ENCODE data around the gene DDAH1. TPM values are rescaled to one million over a fixed set of nuclear protein-coding genes. Genes with fewer than 3 reads are reported as not detected.
"Not testable (repeated sequence)": the region's sequence is repeated elsewhere in the genome, so short reads cannot be mapped to it uniquely, and the experiment has no call there.

DDAH1 gene
- total RNA-seq, 2 donors from 2014 or later = 0.74 TPM; not detected in 1

DNA sequence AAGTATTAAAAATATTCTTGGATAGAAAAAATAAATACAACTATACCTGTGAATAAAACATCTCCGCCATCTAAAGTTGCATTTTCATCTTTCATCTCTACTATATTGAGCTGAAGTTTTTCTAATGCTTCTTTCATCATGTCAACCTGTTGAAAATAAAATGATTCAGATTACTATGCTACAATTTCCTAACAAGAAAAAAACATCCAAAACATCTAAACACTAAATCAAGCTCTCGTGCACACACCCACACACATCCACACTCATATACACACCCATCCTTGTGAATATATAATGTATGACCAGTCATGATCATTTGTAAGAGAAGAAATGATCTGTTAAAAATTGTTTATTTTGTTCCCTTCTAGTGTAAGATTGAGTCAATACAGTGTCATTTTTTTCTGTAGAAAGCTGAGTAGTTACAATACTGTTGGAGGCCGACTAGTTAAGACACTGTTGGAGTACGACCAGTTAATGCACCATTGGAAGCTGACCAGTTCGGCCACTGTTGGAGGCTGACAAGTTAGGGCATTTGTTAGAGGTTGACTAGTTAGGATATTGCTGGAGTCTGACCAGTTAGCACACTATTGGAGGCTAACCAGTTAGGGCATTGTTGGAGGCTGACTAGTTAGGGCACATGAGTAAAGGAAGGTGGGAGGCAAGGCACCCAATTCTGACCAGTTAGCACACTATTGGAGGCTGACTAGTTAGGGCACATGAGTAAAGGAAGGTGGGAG is 106.1 kb downstream of the DDAH1 start:
- Mint-ChIP-seq H3K4me3 (no peak overlapping the region), H3K36me3 (ENCODE audit: low read depth) (no peaks in the 10 kb centered on the region), H3K27ac (no peak overlapping the region), H3K4me1 (no peaks in the 10 kb centered on the region), H3K9me3 (no peaks in the 10 kb centered on the region), H3K27me3 (no peaks in the 10 kb centered on the region)
- no peak for ATAC-seq (replicated peaks)

DNA sequence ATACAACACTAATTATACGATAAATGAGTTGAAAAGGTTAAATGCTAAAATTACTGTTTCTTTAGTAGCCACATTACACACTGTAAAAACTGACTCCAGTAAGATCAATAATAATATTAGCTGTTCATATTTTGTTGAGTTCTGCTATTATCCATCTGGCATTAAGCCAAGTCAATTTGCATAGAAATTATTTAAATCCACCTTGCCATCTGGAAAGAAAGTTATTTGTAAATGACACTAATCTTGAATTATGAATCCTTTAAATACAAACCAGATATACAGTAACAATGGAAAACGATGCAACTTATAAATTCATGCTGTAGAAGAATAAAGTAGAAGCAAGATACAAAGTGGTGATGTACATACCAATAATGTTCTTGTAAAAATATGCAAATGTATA is 107.1 kb downstream of the DDAH1 start:
- Mint-ChIP-seq H3K9me3 (no peaks in the 10 kb centered on the region), H3K27ac (no peak overlapping the region), H3K36me3 (ENCODE audit: low read depth) (no peaks in the 10 kb centered on the region), H3K27me3 (no peaks in the 10 kb centered on the region), H3K4me1 (no peaks in the 10 kb centered on the region), H3K4me3 (no peak overlapping the region)
- ATAC-seq (replicated peaks) = no peak

DNA sequence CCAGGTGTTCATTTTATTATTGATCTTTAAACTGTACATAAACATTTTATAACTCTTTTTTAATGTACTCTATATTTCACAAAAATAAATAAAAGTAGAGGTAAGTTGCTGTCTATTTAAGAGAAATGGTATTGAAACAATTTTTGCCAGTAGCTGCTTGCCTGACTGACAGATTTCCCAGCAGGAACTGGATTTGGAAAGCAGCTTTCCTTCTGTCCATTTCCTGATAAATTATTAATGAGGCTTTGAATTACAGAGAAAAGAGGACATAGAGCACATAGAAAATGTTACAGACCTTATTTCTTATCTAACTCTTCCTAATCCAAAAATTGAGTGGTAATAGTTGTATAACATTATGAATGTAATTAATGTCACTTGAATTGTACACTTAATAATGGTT is 108.8 kb downstream of the DDAH1 start:
- Mint-ChIP-seq H3K4me1 (no peaks in the 10 kb centered on the region), H3K36me3 (ENCODE audit: low read depth) (no peaks in the 10 kb centered on the region), H3K9me3 (no peaks in the 10 kb centered on the region), H3K27ac (no peak overlapping the region), H3K4me3 (no peak overlapping the region), H3K27me3 (no peaks in the 10 kb centered on the region)
- ATAC-seq (replicated peaks) = no peak

DNA sequence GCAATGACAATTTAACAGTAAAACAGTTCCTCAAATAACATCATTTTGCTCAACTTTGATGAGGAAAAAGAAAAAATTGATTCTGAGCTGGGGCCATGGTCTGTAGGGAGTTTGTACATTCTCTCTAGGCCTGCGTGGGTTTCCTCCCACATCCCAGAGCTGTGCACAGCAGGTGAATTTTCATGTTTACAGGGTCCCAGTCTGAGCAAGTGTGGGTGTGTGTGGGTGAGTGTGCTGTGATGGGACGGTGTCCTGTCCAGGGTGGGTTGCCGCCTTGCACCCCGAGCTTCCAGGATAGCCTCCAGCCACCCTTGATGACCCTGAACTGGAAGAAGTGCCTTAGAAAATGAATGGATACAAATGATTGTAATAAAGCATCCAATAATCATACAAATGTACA is 112.9 kb downstream of the DDAH1 start:
- Mint-ChIP-seq H3K27me3 (no peaks in the 10 kb centered on the region), H3K36me3 (ENCODE audit: low read depth) (no peaks in the 10 kb centered on the region), H3K4me1 (no peaks in the 10 kb centered on the region), H3K4me3 (no peak overlapping the region), H3K27ac (no peak overlapping the region), H3K9me3 (peaks cover 3% of the 10 kb centered on the region)
- ATAC-seq (replicated peaks) = no peak

DNA sequence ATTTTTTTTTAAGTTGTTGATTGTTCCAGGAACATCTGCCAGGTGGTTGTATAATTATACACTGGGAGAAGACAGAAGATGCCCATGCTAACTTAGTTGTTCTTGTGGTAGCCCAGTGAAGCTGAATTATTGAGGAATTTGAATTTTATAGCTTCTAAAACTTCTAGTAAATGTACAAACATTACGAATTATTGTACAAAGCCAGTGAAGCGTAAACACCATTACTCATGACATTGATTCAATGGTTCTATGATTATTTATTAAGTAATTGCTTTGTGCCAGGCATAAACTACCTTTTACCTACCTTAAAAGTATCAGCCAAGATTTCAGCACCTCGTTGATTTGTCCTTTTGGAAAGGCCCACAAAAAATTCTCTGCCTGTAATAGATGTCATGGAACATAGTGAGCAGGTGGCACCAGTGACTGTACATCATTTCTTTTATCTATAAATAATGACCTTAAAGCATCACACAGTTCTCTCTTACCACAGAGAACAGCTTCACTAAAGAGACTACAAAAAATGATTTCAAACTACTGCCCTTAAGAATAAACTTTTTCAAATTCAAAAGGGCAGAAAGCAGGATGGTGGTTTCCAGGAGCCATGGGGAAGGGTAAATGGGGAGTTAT is 113.6 kb downstream of the DDAH1 start:
- H3K27me3 Mint-ChIP-seq = no peaks in the 10 kb centered on the region
- peaks cover 3% of the 10 kb centered on the region for H3K9me3 Mint-ChIP-seq
- no peak overlapping the region for H3K27ac Mint-ChIP-seq
- no peaks in the 10 kb centered on the region for H3K36me3 Mint-ChIP-seq (ENCODE audit: low read depth)
- ATAC-seq (replicated peaks) = no peak
- H3K4me1 Mint-ChIP-seq = no peaks in the 10 kb centered on the region
- no peak overlapping the region for H3K4me3 Mint-ChIP-seq

DNA sequence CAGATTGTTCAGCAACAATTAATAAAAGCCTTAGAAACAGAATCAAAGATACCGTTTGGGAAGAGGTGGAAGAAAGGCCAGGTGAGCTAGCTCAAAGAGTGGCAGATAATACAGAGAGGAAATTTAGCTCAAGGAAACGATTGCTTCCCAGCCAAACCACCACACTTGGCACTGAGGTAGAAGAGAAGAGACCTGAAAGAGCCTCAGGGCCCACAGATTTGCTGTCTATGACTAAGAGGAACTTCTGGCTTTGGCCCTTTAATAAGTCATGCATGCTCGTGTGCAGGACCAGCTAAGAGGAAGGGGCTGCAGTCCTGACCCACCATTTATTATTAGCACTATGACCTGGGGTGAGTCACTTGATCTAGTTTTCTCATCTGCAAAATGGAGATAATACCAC is 115.7 kb downstream of the DDAH1 start:
- ATAC-seq (replicated peaks) = no peak
- H3K4me3 Mint-ChIP-seq = no peak overlapping the region
- H3K27me3 Mint-ChIP-seq = no peaks in the 10 kb centered on the region
- no peaks in the 10 kb centered on the region for H3K36me3 Mint-ChIP-seq (ENCODE audit: low read depth)
- peaks cover 3% of the 10 kb centered on the region for H3K9me3 Mint-ChIP-seq
- H3K4me1 Mint-ChIP-seq = no peaks in the 10 kb centered on the region
- H3K27ac Mint-ChIP-seq = no peak overlapping the region

DNA sequence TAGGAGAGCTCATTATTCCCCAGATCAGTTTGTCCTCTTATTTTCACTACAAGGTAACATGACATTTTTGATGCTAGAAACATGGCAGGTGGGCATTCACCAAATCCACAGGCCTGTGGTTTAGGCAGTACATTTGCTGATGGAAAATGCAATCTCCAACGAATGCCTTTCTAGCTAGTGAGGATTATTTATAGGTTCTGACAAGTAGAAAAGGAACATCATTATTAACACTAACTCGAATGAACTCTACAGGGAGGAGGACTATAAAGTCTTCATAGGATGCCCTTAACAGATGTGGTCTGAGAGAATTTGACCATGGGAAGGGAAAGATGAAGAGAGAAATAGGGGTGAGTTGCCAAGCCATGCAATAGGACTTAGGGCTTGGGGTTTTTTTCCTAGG is 117.1 kb downstream of the DDAH1 start:
- no peaks in the 10 kb centered on the region for H3K27me3 Mint-ChIP-seq
- no peaks in the 10 kb centered on the region for H3K4me1 Mint-ChIP-seq
- H3K4me3 Mint-ChIP-seq = no peak overlapping the region
- no peak overlapping the region for H3K27ac Mint-ChIP-seq
- no peak for ATAC-seq (replicated peaks)
- no peaks in the 10 kb centered on the region for H3K36me3 Mint-ChIP-seq (ENCODE audit: low read depth)
- peaks cover 3% of the 10 kb centered on the region for H3K9me3 Mint-ChIP-seq

DNA sequence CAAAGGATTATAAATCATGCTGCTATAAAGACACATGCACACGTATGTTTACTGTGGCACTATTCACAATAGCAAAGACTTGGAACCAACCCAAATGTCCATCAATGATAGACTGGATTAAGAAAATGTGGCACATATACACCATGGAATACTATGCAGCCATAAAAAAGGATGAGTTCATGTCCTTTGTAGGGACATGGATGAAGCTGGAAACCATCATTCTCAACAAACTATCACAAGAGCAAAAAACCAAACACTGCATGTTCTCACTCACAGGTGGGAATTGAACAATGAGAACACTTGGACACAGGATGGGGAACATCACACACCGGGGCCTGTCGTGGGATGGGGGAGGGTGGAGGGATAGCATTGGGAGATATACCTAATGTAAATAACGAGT is 117.7 kb downstream of the DDAH1 start:
- not testable (repeated sequence) for H3K4me3 Mint-ChIP-seq; H3K36me3 Mint-ChIP-seq (ENCODE audit: low read depth); H3K27me3 Mint-ChIP-seq; H3K27ac Mint-ChIP-seq; H3K4me1 Mint-ChIP-seq; ATAC-seq (replicated peaks); H3K9me3 Mint-ChIP-seq

DNA sequence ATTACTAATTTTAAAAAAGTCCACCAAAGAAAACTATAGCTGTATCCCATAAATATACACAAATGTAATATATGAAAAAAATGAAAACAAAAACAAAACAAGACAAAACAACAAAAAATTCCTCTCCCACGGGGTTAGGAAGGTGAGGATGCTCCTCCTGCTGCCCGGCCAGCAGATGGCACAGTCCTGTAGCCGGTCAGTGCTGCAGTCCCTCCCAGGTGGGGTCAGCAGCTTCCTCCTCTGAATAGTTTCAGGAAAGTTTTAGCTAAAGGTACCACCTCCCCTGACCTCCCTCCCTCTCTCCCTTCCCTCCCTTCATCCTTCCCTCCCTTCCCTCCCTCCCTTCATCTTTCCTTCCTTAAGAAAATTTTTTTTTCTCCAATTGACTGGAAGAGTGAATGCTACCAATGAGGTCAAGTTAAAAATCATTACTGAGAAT is 120.7 kb downstream of the DDAH1 start:
- Mint-ChIP-seq H3K36me3 (ENCODE audit: low read depth) (no peaks in the 10 kb centered on the region), H3K4me1 (no peaks in the 10 kb centered on the region), H3K9me3 (peaks cover 3% of the 10 kb centered on the region), H3K27ac (no peak overlapping the region), H3K4me3 (no peak overlapping the region), H3K27me3 (peaks cover 13% of the 10 kb centered on the region)
- ATAC-seq (replicated peaks) = no peak

DNA sequence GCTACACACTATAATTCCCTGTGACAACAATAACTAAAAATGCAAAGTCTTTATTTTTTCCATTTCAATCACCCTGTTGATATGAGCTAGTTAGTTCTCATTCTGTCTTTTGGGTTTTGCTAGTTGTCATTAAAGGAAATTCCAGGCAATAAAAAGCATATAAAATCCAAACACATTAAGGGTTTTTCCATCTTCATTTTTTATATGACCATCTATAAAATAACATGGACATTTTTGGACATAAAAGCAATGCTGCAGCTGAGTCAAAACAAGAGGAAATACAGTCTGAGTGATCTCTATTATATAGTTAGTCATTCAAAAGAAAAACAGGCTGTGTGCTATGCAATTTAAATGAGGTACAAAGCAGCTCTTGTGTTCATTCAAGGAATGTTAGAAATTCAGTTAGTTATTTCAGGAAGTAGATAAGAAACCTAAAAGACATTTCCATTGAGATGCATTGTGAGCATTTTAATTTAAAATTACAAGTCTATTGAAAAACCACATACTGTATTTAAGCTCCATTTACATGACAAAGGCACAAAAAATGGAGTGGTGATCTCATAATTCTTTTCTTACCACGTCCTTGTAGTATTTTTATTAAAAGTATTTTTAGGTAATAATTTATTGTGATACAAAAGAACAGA is 121.2 kb downstream of the DDAH1 start:
- no peak for ATAC-seq (replicated peaks)
- H3K4me1 Mint-ChIP-seq = no peaks in the 10 kb centered on the region
- no peaks in the 10 kb centered on the region for H3K36me3 Mint-ChIP-seq (ENCODE audit: low read depth)
- no peak overlapping the region for H3K27ac Mint-ChIP-seq
- no peak overlapping the region for H3K4me3 Mint-ChIP-seq
- H3K27me3 Mint-ChIP-seq = peaks cover 16% of the 10 kb centered on the region
- peaks cover 3% of the 10 kb centered on the region for H3K9me3 Mint-ChIP-seq

DNA sequence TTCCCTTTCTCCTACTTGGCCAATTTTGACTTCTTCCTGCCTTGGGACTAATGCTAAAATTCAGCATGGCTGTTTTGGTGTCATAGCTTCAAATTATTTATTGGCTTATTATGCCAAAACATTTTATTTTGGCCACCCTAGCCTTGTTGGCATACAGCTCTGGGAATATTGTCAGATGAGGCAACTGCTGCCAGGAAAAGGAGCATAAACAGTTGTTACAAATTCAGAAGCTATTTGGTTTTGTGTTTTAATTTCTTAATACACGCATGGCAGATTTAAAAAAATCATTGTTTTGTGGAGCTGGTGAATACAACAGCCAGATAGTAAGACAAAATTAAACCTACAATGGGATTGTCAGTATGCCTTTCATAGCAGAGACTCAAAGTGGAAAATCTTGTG is 121.7 kb downstream of the DDAH1 start:
- Mint-ChIP-seq H3K27ac (no peak overlapping the region), H3K4me3 (no peak overlapping the region), H3K9me3 (peaks cover under 1% of the 10 kb centered on the region), H3K27me3 (peaks cover 16% of the 10 kb centered on the region), H3K4me1 (no peaks in the 10 kb centered on the region), H3K36me3 (ENCODE audit: low read depth) (no peaks in the 10 kb centered on the region)
- no peak for ATAC-seq (replicated peaks)

DNA sequence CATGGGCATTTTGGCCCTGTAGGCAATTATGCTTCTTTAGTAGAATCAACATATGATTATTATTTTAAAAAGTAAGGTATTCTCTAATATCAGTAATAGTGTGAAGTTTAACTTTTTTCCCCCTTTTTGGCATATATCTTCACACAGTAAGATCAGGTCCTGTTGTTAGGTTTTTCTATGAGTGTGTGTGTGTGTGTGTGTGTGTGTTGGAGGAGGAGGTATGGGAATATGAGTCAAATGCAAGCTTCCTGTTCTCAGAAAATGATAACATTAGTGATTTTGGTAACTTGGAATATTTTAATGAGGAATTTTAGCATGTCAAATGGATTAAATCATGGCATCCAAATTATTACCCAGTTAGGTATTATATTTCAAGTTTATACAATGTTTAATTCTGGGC is 122.8 kb downstream of the DDAH1 start:
- ATAC-seq (replicated peaks) = no peak
- H3K9me3 Mint-ChIP-seq = no peaks in the 10 kb centered on the region
- H3K27ac Mint-ChIP-seq = no peak overlapping the region
- H3K36me3 Mint-ChIP-seq (ENCODE audit: low read depth) = no peaks in the 10 kb centered on the region
- no peak overlapping the region for H3K4me3 Mint-ChIP-seq
- H3K4me1 Mint-ChIP-seq = no peaks in the 10 kb centered on the region
- peaks cover 20% of the 10 kb centered on the region for H3K27me3 Mint-ChIP-seq

DNA sequence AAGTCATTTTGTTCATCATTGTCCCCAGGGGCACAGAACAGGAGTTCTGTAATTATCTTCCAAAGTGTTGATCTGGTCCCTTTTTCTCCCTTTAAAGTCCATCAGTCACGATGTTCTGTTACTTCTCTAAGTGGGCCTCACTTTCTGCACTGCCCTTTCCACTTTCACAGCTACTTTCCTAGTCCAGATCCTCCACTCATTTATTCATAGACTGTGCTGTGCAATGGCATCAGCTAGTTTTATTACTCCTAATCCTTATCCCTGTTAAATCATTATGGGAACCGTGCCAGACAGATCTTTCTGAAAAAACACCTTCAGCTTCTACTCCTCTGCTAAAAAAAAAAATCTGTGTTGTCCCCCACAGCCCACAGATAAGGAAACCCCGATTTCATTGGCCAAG is 124.5 kb downstream of the DDAH1 start:
- Mint-ChIP-seq H3K27ac (no peak overlapping the region), H3K36me3 (ENCODE audit: low read depth) (no peaks in the 10 kb centered on the region), H3K4me1 (no peaks in the 10 kb centered on the region), H3K4me3 (no peak overlapping the region), H3K9me3 (no peaks in the 10 kb centered on the region), H3K27me3 (peaks cover 20% of the 10 kb centered on the region)
- no peak for ATAC-seq (replicated peaks)

DNA sequence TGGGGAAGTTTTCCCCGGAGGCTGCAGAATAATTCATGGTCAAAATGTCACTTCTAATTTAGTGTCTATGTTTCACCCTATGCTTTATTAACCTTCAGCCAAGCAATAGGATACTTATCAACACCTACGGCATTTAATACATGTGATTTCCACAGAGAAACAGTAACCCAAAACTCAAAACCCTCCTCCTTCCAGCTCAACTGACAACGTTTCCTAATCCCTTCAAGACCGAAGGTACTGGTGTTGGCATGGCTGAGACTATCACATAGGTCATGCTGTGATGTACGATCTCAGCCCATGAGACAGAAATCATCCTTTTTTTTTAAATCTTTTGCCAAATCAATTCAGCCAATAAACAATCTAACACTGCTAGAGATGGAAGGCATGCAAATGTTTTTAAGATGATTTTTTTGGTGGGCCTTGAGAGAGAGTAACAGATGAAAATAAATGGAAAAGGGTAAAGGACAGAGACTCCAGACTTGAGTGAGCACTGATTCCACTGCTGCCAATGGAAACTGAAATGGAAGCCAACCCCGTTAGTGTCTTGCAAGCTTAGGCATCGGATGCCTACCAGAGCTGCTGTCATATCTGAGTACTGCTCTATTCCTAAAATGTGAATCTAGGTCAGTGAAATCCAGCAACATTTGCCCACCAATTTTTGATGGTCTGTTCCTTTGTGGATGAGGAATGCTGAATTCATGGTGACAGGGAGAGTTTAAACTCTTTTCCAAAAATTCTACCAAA is 125.1 kb downstream of the DDAH1 start:
- H3K9me3 Mint-ChIP-seq = no peaks in the 10 kb centered on the region
- no peaks in the 10 kb centered on the region for H3K36me3 Mint-ChIP-seq (ENCODE audit: low read depth)
- H3K4me3 Mint-ChIP-seq = no peak overlapping the region
- no peak overlapping the region for H3K27ac Mint-ChIP-seq
- ATAC-seq (replicated peaks) = no peak
- peaks cover 4% of the 10 kb centered on the region for H3K4me1 Mint-ChIP-seq
- peaks cover 20% of the 10 kb centered on the region for H3K27me3 Mint-ChIP-seq

DNA sequence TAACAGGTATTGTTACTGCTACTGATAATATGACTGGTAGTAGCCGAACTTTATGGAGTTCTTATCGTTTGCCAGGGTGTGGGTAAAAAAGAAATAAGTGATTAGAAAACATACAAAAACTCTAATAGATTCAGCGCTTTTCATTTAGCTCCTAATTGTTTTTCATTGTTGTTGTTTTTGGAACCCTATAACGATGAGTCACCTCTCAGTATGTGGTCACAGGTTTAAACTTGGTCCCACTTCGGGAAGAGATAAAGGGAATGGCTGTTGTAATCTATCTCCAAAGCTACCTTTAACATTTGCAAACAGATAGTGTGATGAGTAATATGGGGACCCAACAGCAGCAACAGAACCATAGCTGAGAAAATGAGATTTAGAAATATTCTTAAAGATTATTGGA is 125.9 kb downstream of the DDAH1 start:
- ATAC-seq (replicated peaks) = no peak
- H3K27me3 Mint-ChIP-seq = peaks cover 20% of the 10 kb centered on the region
- no peak overlapping the region for H3K27ac Mint-ChIP-seq
- peaks cover 9% of the 10 kb centered on the region for H3K4me1 Mint-ChIP-seq
- peaks cover under 1% of the 10 kb centered on the region for H3K9me3 Mint-ChIP-seq
- H3K36me3 Mint-ChIP-seq (ENCODE audit: low read depth) = no peaks in the 10 kb centered on the region
- H3K4me3 Mint-ChIP-seq = no peak overlapping the region
